Esophagus squamous epithelium (tissue), 4 donors: ENCODE data around the gene NRIP1.

Experiments used
- POLR2A ChIP-seq, 4 donors: fragments of 450-650 bp; IDR thresholded peaks; one replicate each; pipeline ENCODE4 v1.6.1; 2017; ENCODE audit warnings: antibody characterized with exemption in 4 of 4, mild to moderate bottlenecking in 4 of 4, moderate library complexity in 3 of 4
- TF ChIP-seq, protein P1 (sequence below), 6 experiments: fragments of 450-650 bp in 4 of 6; fragments of 200-600 bp in 2 of 6; sonication (generic) in 2 of 6; IDR thresholded peaks; one replicate each; pipeline ENCODE4 v1.5.1; 2016 to 2019; ENCODE audit warnings: antibody characterized with exemption in 6 of 6, mild to moderate bottlenecking in 4 of 6, moderate library complexity in 4 of 6

DNA sequence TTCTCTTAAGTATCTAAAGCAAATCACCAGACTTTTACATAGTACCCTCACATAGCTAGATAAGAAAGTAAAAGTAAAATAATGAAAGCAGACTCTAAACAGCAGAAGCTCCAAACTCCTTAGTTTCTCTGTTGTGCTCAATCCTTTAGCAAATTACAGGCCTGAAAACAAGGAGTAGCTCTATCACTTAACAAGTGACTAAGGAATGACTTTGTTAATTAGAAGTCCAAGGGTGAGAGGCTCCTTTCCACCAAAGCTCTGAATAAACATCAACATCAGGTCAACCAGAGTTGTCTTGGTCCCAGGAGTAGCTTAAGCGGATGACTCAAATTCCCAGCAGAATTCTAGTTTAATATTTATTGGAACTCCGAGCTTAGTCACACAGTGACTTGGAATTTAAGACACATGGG, 5.9 kb downstream of the NRIP1 start:
- TF ChIP-seq, protein P1, sequence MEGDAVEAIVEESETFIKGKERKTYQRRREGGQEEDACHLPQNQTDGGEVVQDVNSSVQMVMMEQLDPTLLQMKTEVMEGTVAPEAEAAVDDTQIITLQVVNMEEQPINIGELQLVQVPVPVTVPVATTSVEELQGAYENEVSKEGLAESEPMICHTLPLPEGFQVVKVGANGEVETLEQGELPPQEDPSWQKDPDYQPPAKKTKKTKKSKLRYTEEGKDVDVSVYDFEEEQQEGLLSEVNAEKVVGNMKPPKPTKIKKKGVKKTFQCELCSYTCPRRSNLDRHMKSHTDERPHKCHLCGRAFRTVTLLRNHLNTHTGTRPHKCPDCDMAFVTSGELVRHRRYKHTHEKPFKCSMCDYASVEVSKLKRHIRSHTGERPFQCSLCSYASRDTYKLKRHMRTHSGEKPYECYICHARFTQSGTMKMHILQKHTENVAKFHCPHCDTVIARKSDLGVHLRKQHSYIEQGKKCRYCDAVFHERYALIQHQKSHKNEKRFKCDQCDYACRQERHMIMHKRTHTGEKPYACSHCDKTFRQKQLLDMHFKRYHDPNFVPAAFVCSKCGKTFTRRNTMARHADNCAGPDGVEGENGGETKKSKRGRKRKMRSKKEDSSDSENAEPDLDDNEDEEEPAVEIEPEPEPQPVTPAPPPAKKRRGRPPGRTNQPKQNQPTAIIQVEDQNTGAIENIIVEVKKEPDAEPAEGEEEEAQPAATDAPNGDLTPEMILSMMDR (IDR thresholded peaks at IDR 0.05): no peak
- TF ChIP-seq POLR2A (IDR thresholded peaks at IDR 0.05): no peak
